ENCODE measurements around the gene RASAL2. TPM values are rescaled to one million over a fixed set of nuclear protein-coding genes. Genes with fewer than 3 reads are reported as not detected.

RASAL2 gene
- total RNA-seq, 2 donors from 2014 or later = 0.02 to 0.11 TPM

Other genes with a start within 250 kb of the RASAL2 start
- gene SEC16B, start 124.0 kb upstream of the RASAL2 start, total RNA-seq = not detected